Measurements from ENCODE around the gene BRIP1. TPM values are rescaled to one million over a fixed set of nuclear protein-coding genes. Genes with fewer than 3 reads are reported as not detected.

Gene BRIP1
- polyA plus RNA-seq, 1 of the 3 experiments (the other 2 are of a cell fraction), result 2.0 TPM

- no peak for TF ChIP-seq REST (IDR thresholded peaks at IDR 0.05; ENCODE audit: low read depth, low read length)
- TF ChIP-seq FOXM1 (IDR thresholded peaks at IDR 0.05; ENCODE audit: low read depth), result no peak
- TF ChIP-seq CHD2 (IDR thresholded peaks at IDR 0.05; ENCODE audit: low read length, partially characterized antibody), result no peak
- TF ChIP-seq PBX3 (IDR thresholded peaks at IDR 0.05), result no peak
These were observed 140.1 kb downstream of the BRIP1 start (continued) for GRCh38 chr17:61723183-61723582.

- Histone ChIP-seq H4K20me1 (ENCODE audit: insufficient read depth) (no peaks in the 10 kb centered on the region), H3K9ac (no peak overlapping the region), H3K4me2 (no peak overlapping the region), H3K4me1 (ENCODE audit: control insufficient read depth in 1 of 2, insufficient read depth in 2 of 2, low read depth in 1 of 2, low read length in 1 of 2) (no peaks in the 10 kb centered on the region), H3K79me2 (ENCODE audit: insufficient read depth) (no peaks in the 10 kb centered on the region; the same call in 1 of the 2 replicates), H2AFZ (ENCODE audit: low read depth) (no peak overlapping the region), H3F3A (replicated peaks; ENCODE audit: insufficient read depth) (no peaks in the 10 kb centered on the region), H3K27me3 (ENCODE audit: insufficient read depth) (no peaks in the 10 kb centered on the region), H3K9me3 (peaks cover 18% of the 10 kb centered on the region), H3K27ac (ENCODE audit: low read depth in 2 of 2, low read length in 1 of 2) (no peak overlapping the region), H3K9me2 (no peaks in the 10 kb centered on the region), H3K36me3 (replicated peaks in 1 of 2; ENCODE audit: control insufficient read depth in 1 of 2, insufficient read depth in 2 of 2, low read length in 1 of 2) (peaks cover 7 to 31% of the 10 kb centered on the region in 2 experiments), H3K4me3 (ENCODE audit: low read depth in 2 of 2, low read length in 1 of 2) (no peak overlapping the region)
- ChIA-PET CTCF (no interaction called here), POLR2A (no interaction called here)
- DNase-seq, result no peak
- 91% methylated on average over 2 of the region's 2 CpGs for WGBS (ENCODE audit: low lambda C conversion rate)
- no peak for TF ChIP-seq REST (IDR thresholded peaks at IDR 0.05; ENCODE audit: low read depth, low read length)
- no peak for TF ChIP-seq IRF3 (IDR thresholded peaks at IDR 0.05; ENCODE audit: low read depth, low read length)
- TF ChIP-seq EZH2phosphoT487 (IDR thresholded peaks at IDR 0.05; ENCODE audit: borderline replicate concordance, low read depth), result no peak
- no peak for TF ChIP-seq CTCF (IDR thresholded peaks at IDR 0.05)
- no peak for TF ChIP-seq TEAD4 (IDR thresholded peaks at IDR 0.05; ENCODE audit: borderline replicate concordance, insufficient read depth)
- TF ChIP-seq POLR2AphosphoS5 (IDR thresholded peaks at IDR 0.05; ENCODE audit: low read depth, low read length), result no peak
- no peak for TF ChIP-seq MXI1 (IDR thresholded peaks at IDR 0.05; ENCODE audit: low read depth, low read length)
- no peak for TF ChIP-seq SMC3 (IDR thresholded peaks at IDR 0.05; ENCODE audit: low read depth, low read length)
- TF ChIP-seq RAD21 (IDR thresholded peaks at IDR 0.05; ENCODE audit: low read length), result no peak
- TF ChIP-seq FOXJ3 (CRISPR knock-in tag; IDR thresholded peaks at IDR 0.05), result no peak
- TF ChIP-seq NRF1 (IDR thresholded peaks at IDR 0.05; ENCODE audit: low read depth, low read length), result no peak
- no peak for TF ChIP-seq YY1 (IDR thresholded peaks at IDR 0.05; ENCODE audit: low read depth)
- TF ChIP-seq ELF1 (IDR thresholded peaks at IDR 0.05), result no peak
- TF ChIP-seq RXRA (IDR thresholded peaks at IDR 0.05; ENCODE audit: borderline replicate concordance, low read depth), result no peak
- no peak for TF ChIP-seq RFX5 (IDR thresholded peaks at IDR 0.05; ENCODE audit: low read length)
- no peak for TF ChIP-seq SIN3A (IDR thresholded peaks at IDR 0.05; ENCODE audit: borderline replicate concordance, low read depth, low read length)
- TF ChIP-seq GABPA (IDR thresholded peaks at IDR 0.05; ENCODE audit: low read depth), result no peak
- no peak for TF ChIP-seq JUND (IDR thresholded peaks at IDR 0.05)
- TF ChIP-seq MAX (IDR thresholded peaks at IDR 0.05; ENCODE audit: low read depth), result no peak
These were observed 140.9 kb downstream of the BRIP1 start for GRCh38 chr17:61722398-61722797.

Measured in SK-N-SH (cell line).